Fibroblast of skin of left quadriceps (primary cell): ENCODE data around the gene GPD1.
"Not testable (repeated sequence)": the region's sequence is repeated elsewhere in the genome, so short reads cannot be mapped to it uniquely, and the experiment has no call there.

Experiments
- DNase-seq, 2 experiments: peaks; one replicate each; pipeline ENCODE4 v3.0.0-alpha.2; 2013; ENCODE audit warnings: low read depth in 2 of 2

GPD1 gene

DNA sequence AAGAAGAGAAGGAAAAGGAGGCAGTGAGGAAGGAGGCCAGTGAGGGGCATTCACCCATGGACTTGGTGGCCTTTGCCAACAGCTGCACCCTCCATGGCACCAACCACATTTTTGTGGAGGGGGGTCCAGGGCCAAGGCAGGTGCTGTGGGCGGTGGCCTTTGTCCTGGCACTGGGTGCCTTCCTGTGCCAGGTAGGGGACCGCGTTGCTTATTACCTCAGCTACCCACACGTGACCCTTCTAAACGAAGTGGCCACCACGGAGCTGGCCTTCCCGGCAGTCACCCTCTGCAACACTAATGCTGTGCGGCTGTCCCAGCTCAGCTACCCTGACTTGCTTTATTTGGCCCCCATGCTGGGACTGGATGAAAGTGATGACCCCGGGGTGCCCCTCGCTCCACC is 30.1 kb upstream of the GPD1 start:
- no peak for DNase-seq

- DNase-seq, result peak in 1 of 2 experiments; percentile 41
These were observed 28.6 kb upstream of the GPD1 start for GRCh38 chr12:50074936-50075807.

- no peak for DNase-seq
These were observed 28.0 kb upstream of the GPD1 start for GRCh38 chr12:50075808-50076170.

- DNase-seq, result no peak
These were observed 26.7 kb upstream of the GPD1 start for GRCh38 chr12:50077099-50077498.

DNA sequence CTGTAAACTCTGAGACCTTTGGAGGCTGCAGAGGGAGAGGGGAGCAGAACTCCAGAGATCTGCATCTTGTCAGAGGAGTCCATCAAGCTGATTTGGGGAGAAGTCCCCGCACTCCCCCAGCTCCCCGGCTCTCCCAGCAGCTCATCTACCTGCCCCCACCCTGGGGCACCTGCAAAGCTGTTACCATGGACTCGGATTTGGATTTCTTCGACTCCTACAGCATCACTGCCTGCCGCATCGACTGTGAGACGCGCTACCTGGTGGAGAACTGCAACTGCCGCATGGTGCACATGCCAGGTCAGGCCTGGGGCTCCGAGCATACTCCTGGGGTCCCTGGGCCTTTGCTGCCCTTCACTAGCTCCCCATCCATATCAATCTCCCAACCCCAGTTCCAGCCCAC is 25.5 kb upstream of the GPD1 start:
- no peak for DNase-seq

DNA sequence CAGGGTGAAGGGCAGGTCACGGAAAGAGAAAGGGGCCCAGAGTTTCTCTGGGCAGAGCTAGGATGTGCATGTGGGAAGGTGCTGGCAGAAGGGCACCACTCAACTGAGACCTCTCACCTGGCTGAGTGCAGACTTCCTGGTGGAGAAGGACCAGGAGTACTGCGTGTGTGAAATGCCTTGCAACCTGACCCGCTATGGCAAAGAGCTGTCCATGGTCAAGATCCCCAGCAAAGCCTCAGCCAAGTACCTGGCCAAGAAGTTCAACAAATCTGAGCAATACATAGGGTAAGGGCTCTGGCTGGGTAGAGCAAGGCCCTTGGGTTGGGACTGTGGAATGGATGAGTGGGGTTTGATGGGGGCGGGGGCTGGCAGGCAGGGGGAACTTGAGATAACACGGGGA is 24.0 kb upstream of the GPD1 start:
- no peak for DNase-seq

DNA sequence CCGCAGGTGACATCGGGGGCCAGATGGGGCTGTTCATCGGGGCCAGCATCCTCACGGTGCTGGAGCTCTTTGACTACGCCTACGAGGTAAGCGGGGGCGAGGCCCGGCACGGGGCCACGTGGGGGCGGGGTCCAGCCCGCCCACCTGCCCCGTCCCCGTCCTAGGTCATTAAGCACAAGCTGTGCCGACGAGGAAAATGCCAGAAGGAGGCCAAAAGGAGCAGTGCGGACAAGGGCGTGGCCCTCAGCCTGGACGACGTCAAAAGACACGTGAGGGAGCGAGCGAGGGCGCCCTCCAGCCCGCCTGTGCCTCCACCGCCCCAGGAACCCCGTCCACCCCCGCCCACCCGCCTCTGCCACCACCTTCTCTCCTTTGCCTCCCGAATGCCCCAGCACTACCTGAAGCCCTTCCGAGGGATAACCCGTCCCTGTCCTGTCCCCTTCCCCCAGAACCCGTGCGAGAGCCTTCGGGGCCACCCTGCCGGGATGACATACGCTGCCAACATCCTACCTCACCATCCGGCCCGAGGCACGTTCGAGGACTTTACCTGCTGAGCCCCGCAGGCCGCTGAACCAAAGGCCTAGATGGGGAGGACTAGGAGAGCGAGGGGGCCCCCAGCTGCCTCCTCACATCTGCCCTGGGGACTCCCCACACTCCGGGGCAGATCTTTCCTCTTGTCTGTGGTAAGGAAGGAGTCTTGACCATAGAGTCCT is 22.6 kb upstream of the GPD1 start:
- DNase-seq, result no peak

DNA sequence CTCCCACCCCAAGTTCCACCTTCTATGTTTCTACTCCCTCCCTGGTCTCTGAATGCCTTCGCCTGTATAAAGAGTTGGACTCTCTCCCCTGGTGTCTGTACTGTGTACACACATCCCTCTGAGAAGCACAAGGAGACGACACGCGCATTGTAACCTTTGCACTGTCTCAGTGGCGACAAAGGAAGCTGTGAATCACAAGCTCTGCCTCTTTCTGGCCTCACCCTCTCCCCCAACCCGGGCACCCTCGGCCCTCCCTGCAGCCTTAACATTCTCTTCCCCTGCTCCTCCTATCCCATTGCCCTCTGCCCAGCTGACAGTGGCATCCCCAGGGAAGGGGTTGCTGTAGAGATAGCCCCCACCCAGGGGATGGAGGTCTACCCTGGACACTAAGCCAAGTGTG is 21.2 kb upstream of the GPD1 start:
- DNase-seq, result no peak

DNA sequence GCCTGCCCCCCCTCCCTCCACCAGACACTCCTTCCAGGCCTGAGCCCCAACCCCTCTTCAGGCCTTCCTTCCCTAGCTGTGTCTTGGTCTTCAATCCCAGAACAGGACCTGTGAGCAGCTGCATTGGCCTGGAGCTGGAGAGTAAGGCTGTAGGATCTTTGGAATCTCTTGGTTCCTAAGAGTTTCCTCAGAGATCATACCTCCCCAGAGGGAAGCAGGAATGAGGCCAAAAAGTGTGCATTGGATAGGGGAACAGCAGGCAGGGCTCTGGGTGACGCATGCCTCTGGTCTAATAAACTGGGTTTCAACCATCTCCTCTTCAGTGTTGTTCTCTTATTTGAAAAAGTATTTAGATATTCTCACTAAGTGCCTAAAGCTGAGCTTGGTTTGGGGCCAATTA is 20.5 kb upstream of the GPD1 start:
- no peak for DNase-seq

DNA sequence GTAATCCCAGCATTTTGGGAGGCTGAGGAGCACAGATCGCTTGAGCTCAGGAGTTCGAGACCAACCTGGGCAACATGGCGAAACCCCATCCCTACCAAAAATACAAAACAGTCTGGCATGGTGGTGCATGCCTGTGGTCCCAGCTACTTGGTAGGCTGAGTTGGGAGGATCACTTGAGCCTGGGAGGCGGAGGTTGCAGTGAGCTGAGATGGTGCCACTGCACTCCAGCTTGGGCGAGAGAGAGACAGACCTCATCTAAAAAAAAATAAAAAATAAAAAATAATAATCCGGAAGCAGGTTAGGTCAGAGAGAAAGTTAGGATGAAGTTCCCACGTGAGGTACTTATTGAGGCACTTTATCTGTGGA is 19.4 kb upstream of the GPD1 start:
- not testable (repeated sequence) for DNase-seq

DNA sequence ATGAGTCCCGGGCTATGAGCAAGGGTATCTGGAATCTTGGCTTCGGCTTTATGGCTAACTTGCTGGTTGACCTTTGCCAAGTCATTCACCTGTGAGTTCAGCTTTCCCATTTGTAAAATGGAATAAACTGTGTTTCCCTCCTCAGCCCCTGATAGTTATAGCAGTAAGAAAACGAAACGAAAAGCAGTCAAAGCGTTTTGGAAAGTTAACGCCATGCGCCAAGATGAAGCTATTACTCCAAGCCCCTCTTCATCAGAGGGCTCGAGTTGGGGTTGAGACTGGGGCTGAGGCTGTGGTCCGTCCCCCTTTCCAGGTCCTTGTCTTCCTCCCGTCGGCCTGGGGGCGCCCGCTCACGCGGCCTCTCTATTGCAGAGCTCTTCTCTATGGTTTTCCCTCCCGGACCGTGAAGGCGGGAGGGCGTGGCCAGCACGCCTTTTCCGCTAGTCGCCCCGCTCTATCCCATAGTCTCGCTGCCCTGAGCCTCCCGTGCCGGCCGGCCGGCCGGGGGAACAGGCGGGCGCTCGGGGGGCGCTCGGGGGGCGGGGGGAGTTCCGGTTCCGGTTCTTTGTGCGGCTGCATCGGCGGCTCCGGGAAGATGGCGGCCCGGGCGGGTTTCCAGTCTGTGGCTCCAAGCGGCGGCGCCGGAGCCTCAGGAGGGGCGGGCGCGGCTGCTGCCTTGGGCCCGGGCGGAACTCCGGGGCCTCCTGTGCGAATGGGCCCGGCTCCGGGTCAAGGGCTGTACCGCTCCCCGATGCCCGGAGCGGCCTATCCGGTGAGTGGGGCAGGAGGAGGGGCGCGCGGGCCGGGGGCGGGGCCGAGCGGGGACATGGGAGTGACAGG is 18.8 kb upstream of the GPD1 start, which contains the start of gene SMARCD1:
SMARCD1 (plus strand) TSS at position 568 of the 840 bp plus-strand sequence; CDS start at position 596, 28 bp downstream.
- peak; percentile 85 to 87 for DNase-seq

DNA sequence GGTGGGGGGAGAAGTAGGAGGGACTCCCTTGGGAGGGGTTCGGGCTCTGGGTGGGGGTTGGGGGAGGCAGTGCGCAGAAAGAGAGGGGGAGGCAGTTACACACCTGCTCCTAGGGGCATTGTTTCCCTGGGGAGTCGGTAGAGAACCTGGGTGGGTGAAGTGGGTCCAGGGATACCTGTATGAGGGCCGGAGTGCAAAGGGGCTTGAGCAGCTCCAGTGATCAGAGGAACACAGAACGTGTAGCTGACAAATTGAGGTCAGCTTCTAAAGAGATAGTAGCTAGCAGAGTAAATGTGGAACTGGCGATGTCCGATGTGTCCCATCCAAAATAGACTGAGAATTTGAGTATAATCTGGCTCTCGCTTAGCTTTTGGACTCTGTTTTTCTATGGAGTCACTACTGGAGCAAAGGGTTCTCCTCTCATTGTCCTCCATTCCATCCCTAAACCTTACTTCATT is 18.2 kb upstream of the GPD1 start:
- no peak for DNase-seq

- DNase-seq, result no peak
These were observed 17.7 kb upstream of the GPD1 start for GRCh38 chr12:50086148-50086547.

GRCh38 chr12:50087151-50087550 is 16.7 kb upstream of the GPD1 start:
- DNase-seq, result no peak

GRCh38 chr12:50087995-50088394 is 15.8 kb upstream of the GPD1 start:
- no peak for DNase-seq

- no peak for DNase-seq
These were observed 15.1 kb upstream of the GPD1 start for GRCh38 chr12:50088577-50089335.

DNA sequence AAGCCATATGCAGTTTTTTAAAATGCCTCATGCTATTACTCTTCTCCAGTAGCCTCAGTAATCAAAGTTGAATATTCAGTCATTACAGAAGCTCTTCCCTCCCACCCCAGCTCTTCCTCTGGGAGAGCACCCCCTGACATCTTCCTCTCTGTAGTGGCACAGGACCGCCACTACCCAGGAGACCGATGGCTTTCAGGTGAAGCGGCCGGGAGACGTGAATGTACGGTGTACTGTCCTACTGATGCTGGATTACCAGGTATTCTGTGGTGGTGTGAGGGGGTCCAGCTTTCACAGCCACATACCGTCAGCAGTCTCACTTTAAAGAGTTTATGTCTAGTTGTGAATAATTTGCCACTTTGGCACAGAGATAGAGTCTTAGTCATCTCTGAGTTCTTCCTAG is 14.1 kb upstream of the GPD1 start:
- DNase-seq, result no peak

DNA sequence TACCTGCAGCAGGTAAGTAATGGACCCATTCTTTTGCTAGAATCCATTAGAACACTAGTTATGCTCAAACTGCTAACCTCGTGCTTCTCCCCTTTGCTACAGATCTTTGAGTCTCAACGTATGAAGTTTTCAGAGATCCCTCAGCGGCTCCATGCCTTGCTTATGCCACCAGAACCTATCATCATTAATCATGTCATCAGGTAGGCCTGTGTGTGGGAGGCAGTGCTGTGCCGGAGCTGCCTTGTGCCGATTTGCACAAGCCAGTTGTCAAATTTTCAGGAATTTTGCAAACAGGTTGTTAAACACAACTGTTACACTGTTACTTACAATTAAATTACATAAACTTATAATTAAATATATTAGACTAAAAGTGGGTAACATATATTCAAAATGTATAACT is 13.4 kb upstream of the GPD1 start:
- no peak for DNase-seq

DNA sequence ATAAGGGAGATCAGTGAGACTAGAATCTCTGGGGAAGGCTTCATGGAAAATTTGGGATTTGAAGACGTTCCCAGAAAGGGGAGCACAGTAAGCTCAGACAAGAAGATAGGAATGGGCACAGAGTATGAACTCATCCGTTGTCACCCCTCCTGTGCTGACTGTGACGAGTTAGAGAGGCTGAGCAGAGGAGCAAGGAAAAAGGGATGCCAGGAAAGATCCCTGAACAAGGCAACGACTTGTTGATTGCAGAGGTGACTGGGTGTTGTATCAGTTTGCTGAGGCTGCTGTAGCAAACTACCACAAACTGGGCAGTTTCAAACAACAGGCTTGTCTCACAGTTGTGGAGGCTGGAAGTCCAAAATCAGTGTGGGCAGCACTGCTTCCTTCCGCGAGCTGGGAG is 5.9 kb upstream of the GPD1 start:
- DNase-seq, result no peak

DNA sequence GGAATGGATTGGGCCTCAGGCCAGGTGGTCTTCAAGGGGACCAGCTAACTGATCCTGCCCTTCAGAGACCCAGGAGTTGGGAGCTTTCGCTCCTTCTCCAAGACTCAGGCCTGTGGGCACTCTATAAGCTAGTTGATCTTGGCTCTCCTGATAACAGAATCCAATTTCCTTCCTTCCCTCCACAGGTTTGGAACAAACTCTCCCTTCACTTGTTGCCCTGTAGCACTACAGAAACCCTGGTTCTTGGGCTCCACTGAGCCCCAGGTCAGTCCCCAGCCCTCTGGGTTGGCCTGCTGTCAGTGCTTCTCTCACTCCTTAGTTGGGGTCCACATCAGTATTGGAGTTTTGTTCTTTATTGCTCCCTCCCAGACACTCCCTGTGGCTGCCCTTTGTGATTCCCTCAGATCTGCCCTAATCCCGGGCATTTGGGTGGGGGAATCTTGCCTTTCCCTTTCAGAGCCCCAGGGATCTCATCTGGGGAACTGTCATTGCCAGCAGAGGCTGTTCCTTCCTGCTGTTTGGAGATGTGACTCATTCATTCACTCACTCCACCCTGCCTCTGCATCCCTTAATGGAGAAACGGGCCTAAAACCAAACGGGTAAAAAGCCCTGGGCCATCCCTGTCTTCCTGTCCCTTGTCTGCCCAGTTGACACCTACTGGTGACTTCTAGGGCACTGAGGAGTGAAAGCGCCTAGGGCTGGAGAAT is 4.4 kb upstream of the GPD1 start:
- no peak for DNase-seq

GRCh38 chr12:50100561-50100960 is 3.2 kb upstream of the GPD1 start:
- DNase-seq, result no peak
